NB4 (cell line): Measurements from ENCODE around the gene UBAC2.

Experiments
- POLR2A ChIP-seq: IDR thresholded peaks from 2 replicates; pipeline ENCODE4 v1.6.1; 2011; ENCODE audit warnings: mild to moderate bottlenecking; ENCODE audit not compliant: insufficient read length; ENCODE audit errors: extremely low read depth
- TF ChIP-seq, protein P1 (sequence below): IDR thresholded peaks from one replicate; pipeline ENCODE4 v1.5.1; 2012; ENCODE audit warnings: low read depth, low read length
- TF ChIP-seq, protein P2 (sequence below): IDR thresholded peaks from 2 replicates; pipeline ENCODE4 v1.6.1; 2011; ENCODE audit warnings: low read depth, low read length

- TF ChIP-seq, protein P1, sequence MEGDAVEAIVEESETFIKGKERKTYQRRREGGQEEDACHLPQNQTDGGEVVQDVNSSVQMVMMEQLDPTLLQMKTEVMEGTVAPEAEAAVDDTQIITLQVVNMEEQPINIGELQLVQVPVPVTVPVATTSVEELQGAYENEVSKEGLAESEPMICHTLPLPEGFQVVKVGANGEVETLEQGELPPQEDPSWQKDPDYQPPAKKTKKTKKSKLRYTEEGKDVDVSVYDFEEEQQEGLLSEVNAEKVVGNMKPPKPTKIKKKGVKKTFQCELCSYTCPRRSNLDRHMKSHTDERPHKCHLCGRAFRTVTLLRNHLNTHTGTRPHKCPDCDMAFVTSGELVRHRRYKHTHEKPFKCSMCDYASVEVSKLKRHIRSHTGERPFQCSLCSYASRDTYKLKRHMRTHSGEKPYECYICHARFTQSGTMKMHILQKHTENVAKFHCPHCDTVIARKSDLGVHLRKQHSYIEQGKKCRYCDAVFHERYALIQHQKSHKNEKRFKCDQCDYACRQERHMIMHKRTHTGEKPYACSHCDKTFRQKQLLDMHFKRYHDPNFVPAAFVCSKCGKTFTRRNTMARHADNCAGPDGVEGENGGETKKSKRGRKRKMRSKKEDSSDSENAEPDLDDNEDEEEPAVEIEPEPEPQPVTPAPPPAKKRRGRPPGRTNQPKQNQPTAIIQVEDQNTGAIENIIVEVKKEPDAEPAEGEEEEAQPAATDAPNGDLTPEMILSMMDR, result no peak
- TF ChIP-seq POLR2A, result no peak
- TF ChIP-seq, protein P2, sequence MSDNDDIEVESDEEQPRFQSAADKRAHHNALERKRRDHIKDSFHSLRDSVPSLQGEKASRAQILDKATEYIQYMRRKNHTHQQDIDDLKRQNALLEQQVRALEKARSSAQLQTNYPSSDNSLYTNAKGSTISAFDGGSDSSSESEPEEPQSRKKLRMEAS, result no peak
Measured at GRCh38 chr13:99285432-99286182, 85.0 kb downstream of the UBAC2 start.
